H4 (cell line): ENCODE measurements around the gene ICE1. TPM values are rescaled to one million over a fixed set of nuclear protein-coding genes. Genes with fewer than 3 reads are reported as not detected.
"Not testable (repeated sequence)": the region's sequence is repeated elsewhere in the genome, so short reads cannot be mapped to it uniquely, and the experiment has no call there.

Experiments
- DNase-seq: peaks from one replicate; pipeline ENCODE4 v3.0.0-alpha.2; 2015; ENCODE audit warnings: low spot score
- total RNA-seq: library from RNA; depleted of rRNA; stranded (reverse); fragments of >200 nt; shearing (Covaris generic); gene quantifications from 2 replicates; pipeline ENCODE4 v1.2.3, GENCODE V29; 2014

Gene ICE1
- total RNA-seq, 1 experiment from 2014 or later, result 19.1 TPM

GRCh38 chr5:5453131-5453530 is 30.7 kb downstream of the ICE1 start:
- DNase-seq, result no peak

- no peak for DNase-seq
Measured at GRCh38 chr5:5454391-5454790, 31.9 kb downstream of the ICE1 start.

- no peak for DNase-seq
Measured at GRCh38 chr5:5456858-5457257, 34.4 kb downstream of the ICE1 start.

- no peak for DNase-seq
Measured at GRCh38 chr5:5460311-5460710, 37.8 kb downstream of the ICE1 start.

- DNase-seq, result no peak
Measured at GRCh38 chr5:5461012-5461411, 38.5 kb downstream of the ICE1 start.

- no peak for DNase-seq
Measured at GRCh38 chr5:5464036-5464715, 41.7 kb downstream of the ICE1 start.

GRCh38 chr5:5466227-5466626 is 43.8 kb downstream of the ICE1 start:
- no peak for DNase-seq

- DNase-seq, result no peak
Measured at GRCh38 chr5:5467737-5468136, 45.3 kb downstream of the ICE1 start.

- no peak for DNase-seq
Measured at GRCh38 chr5:5470933-5471332, 48.5 kb downstream of the ICE1 start.

- no peak for DNase-seq
Measured at GRCh38 chr5:5473226-5473625, 50.7 kb downstream of the ICE1 start.

GRCh38 chr5:5474961-5475360 is 52.5 kb downstream of the ICE1 start:
- DNase-seq, result no peak

- no peak for DNase-seq
Measured at GRCh38 chr5:5475975-5476374, 53.5 kb downstream of the ICE1 start.

GRCh38 chr5:5479578-5479977 is 57.1 kb downstream of the ICE1 start:
- not testable (repeated sequence) for DNase-seq

GRCh38 chr5:5480481-5481111 is 58.1 kb downstream of the ICE1 start:
- no peak for DNase-seq

- DNase-seq, result no peak
Measured at GRCh38 chr5:5481206-5481605, 58.7 kb downstream of the ICE1 start.

GRCh38 chr5:5481633-5482032 is 59.2 kb downstream of the ICE1 start:
- no peak for DNase-seq

- DNase-seq, result no peak
Measured at GRCh38 chr5:5483350-5483749, 60.9 kb downstream of the ICE1 start.

- no peak for DNase-seq
Measured at GRCh38 chr5:5483880-5484598, 61.6 kb downstream of the ICE1 start.

GRCh38 chr5:5486122-5486521 is 63.6 kb downstream of the ICE1 start:
- no peak for DNase-seq

- no peak for DNase-seq
Measured at GRCh38 chr5:5487585-5488360, 65.3 kb downstream of the ICE1 start.

- DNase-seq, result no peak
Measured at GRCh38 chr5:5490774-5491347, 68.4 kb downstream of the ICE1 start.
